WTC11 (cell line): ENCODE data around the gene RSPH9. TPM values are rescaled to one million over a fixed set of nuclear protein-coding genes. Genes with fewer than 3 reads are reported as not detected.

Experiments
- CREB1 ChIP-seq: sonication (generic); formaldehyde crosslinking; IDR thresholded peaks from 2 replicates; pipeline ENCODE4 v1.8.0; 2023; ENCODE audit warnings: mild to moderate bottlenecking, missing genetic modification reagents
- ETV6 ChIP-seq: sonication (generic); formaldehyde crosslinking; IDR thresholded peaks from 2 replicates; pipeline ENCODE4 v1.8.1; 2022; ENCODE audit warnings: mild to moderate bottlenecking, missing genetic modification reagents
- FOXJ3 ChIP-seq: sonication (generic); formaldehyde crosslinking; IDR thresholded peaks from 2 replicates; pipeline ENCODE4 v1.9.0; 2021; ENCODE audit warnings: missing genetic modification reagents, mild to moderate bottlenecking, borderline replicate concordance
- JUN ChIP-seq: sonication (generic); formaldehyde crosslinking; IDR thresholded peaks from 2 replicates; pipeline ENCODE4 v1.8.0; 2023; ENCODE audit warnings: mild to moderate bottlenecking, missing genetic modification reagents
- NR3C1 ChIP-seq: sonication (generic); formaldehyde crosslinking; conservative IDR thresholded peaks from 2 replicates; pipeline ENCODE4 v1.8.1; 2023; ENCODE audit warnings: low read depth, mild to moderate bottlenecking, missing genetic modification reagents
- SP1 ChIP-seq: sonication (generic); formaldehyde crosslinking; conservative IDR thresholded peaks from 2 replicates; pipeline ENCODE4 v1.8.1; 2022; ENCODE audit warnings: missing genetic modification reagents
- ZNF263 ChIP-seq: sonication (generic); formaldehyde crosslinking; IDR thresholded peaks from 2 replicates; pipeline ENCODE4 v1.8.1; 2022; ENCODE audit warnings: low read depth, mild to moderate bottlenecking, moderate library complexity, missing genetic modification reagents
- total RNA-seq: library from RNA; stranded (reverse); gene quantifications from 3 replicates; pipeline ENCODE4 v1.2.3, GENCODE V29; 2021
- TF ChIP-seq, protein P1 (sequence below): fragments of 250-450 bp; sonication (Bioruptor Pico); conservative IDR thresholded peaks from 2 replicates; pipeline ENCODE4 v1.9.0; 2021; ENCODE audit warnings: mild to moderate bottlenecking
- TF ChIP-seq, protein P2 (sequence below): sonication (generic); formaldehyde crosslinking; IDR thresholded peaks from 2 replicates; pipeline ENCODE4 v1.8.0; 2022; ENCODE audit warnings: mild to moderate bottlenecking, missing genetic modification reagents
- TF ChIP-seq, protein P3 (sequence below): sonication (generic); formaldehyde crosslinking; IDR thresholded peaks from 2 replicates; pipeline ENCODE4 v1.8.1; 2023; ENCODE audit warnings: mild to moderate bottlenecking, moderate library complexity, missing genetic modification reagents
- TF ChIP-seq, protein P4 (sequence below): sonication (generic); formaldehyde crosslinking; IDR thresholded peaks from 2 replicates; pipeline ENCODE4 v1.8.1; 2022; ENCODE audit warnings: mild to moderate bottlenecking, moderate library complexity, missing genetic modification reagents
- TF ChIP-seq, protein P5 (sequence below): sonication (generic); formaldehyde crosslinking; IDR thresholded peaks from 2 replicates; pipeline ENCODE4 v1.8.0; 2023; ENCODE audit warnings: mild to moderate bottlenecking, missing genetic modification reagents
- TF ChIP-seq, protein P6 (sequence below): sonication (generic); formaldehyde crosslinking; IDR thresholded peaks from 2 replicates; pipeline ENCODE4 v1.8.1; 2022; ENCODE audit warnings: low read depth, mild to moderate bottlenecking, moderate library complexity, missing genetic modification reagents, borderline replicate concordance
- TF ChIP-seq, protein P7 (sequence below): fragments of 250-450 bp; sonication (Bioruptor Pico); IDR thresholded peaks from 2 replicates; pipeline ENCODE4 v1.9.0; 2021; ENCODE audit warnings: mild to moderate bottlenecking, borderline replicate concordance
- TF ChIP-seq, protein P8 (sequence below): sonication (generic); formaldehyde crosslinking; IDR thresholded peaks from 2 replicates; pipeline ENCODE4 v1.8.1; 2023; ENCODE audit warnings: mild to moderate bottlenecking, missing genetic modification reagents

RSPH9 gene
- total RNA-seq, 1 experiment from 2014 or later = 0.35 TPM

DNA sequence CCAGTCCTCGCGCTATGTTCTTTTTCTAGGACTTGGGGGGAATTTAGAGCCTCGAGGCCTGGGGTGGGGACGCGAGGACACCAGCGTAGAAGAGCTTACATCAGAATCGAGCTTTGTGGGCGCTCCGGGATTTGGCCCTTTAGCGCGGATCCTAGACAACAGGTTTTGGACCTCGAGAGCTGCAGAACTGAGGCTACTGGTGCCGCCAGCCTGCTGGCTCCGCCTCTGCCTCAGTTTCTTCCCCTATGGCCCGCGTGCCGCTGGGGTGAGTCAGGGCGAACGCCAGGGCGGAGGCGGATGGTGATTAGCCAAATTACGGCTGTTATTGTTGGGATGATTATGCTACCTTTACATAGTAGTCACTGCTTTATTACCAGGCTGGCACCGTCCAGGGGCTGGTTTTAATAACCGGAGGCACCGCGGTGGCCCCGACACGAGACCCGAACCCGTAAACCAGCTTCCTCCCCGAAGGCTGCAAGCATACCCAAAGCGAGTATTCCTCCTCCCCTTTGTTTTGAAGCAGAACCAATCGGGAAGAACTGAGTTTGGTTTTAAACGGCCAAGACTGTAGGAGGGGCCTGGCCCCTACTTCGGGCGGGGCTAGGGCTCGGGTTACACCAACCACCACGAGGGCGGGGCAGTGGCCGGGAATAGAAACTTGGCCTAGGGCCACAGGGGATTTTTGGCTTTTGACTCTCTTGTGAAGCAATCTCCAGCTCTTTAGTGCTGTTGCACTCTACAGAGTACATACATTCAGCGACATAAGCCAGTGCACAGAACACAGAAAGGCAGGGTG lies 15.1 kb upstream of the RSPH9 start (continued):
- TF ChIP-seq, protein P1, sequence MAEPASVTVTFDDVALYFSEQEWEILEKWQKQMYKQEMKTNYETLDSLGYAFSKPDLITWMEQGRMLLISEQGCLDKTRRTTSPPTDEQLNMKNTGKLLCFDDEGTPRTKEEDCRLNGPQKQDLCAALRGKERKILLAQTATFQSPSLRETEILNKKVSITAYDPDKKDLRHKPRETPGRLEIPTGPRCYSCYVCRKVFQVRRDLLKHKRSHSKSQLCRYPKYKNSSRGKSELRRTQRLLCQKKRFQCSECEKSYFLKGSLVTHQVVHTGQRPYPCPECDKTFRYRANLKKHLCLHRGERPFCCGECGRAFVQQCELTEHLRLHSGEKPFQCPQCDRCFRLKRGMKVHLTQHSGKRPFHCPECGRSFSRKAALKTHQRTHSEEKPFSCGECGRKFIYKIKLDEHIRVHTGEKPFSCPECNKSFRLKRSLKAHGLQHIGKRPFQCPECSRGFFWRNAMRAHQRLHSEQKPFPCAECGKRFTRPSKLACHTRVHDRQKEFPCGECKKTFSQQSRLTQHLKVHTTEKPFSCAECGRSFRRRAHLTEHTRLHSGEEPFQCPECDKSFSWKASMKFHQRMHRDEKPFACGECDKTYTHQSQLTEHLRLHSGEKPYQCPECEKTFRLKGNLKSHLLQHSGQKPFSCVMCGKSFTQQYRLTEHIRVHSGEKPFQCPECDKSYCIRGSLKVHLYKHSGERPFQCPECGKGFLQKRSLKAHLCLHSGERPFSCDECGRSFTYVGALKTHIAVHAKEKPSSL (CRISPR knock-in tag) = no peak
- TF ChIP-seq, protein P2, sequence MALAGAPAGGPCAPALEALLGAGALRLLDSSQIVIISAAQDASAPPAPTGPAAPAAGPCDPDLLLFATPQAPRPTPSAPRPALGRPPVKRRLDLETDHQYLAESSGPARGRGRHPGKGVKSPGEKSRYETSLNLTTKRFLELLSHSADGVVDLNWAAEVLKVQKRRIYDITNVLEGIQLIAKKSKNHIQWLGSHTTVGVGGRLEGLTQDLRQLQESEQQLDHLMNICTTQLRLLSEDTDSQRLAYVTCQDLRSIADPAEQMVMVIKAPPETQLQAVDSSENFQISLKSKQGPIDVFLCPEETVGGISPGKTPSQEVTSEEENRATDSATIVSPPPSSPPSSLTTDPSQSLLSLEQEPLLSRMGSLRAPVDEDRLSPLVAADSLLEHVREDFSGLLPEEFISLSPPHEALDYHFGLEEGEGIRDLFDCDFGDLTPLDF (CRISPR knock-in tag) = 0 out of 2 replicates have a peak, but pooled peaks have one; percentile 44
- TF ChIP-seq, protein P3, sequence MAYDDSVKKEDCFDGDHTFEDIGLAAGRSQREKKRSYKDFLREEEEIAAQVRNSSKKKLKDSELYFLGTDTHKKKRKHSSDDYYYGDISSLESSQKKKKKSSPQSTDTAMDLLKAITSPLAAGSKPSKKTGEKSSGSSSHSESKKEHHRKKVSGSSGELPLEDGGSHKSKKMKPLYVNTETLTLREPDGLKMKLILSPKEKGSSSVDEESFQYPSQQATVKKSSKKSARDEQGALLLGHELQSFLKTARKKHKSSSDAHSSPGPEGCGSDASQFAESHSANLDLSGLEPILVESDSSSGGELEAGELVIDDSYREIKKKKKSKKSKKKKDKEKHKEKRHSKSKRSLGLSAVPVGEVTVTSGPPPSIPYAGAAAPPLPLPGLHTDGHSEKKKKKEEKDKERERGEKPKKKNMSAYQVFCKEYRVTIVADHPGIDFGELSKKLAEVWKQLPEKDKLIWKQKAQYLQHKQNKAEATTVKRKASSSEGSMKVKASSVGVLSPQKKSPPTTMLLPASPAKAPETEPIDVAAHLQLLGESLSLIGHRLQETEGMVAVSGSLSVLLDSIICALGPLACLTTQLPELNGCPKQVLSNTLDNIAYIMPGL (CRISPR knock-in tag) = 0 out of 2 replicates have a peak, but pooled peaks have one; percentile 34
- peak; percentile 87 for TF ChIP-seq SP1 (CRISPR knock-in tag)
- no peak for TF ChIP-seq FOXJ3 (CRISPR knock-in tag)
- TF ChIP-seq, protein P4, sequence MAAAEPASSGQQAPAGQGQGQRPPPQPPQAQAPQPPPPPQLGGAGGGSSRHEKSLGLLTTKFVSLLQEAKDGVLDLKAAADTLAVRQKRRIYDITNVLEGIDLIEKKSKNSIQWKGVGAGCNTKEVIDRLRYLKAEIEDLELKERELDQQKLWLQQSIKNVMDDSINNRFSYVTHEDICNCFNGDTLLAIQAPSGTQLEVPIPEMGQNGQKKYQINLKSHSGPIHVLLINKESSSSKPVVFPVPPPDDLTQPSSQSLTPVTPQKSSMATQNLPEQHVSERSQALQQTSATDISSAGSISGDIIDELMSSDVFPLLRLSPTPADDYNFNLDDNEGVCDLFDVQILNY = peak; percentile 41; the same call in 1 of the 2 replicates
- TF ChIP-seq ETV6 (CRISPR knock-in tag) = peak; percentile 52; the same call in 1 of the 2 replicates
- no peak for TF ChIP-seq NR3C1
- TF ChIP-seq JUN = no peak
- peak; percentile 38; the same call in 1 of the 2 replicates for TF ChIP-seq CREB1 (CRISPR knock-in tag)
- TF ChIP-seq, protein P5, sequence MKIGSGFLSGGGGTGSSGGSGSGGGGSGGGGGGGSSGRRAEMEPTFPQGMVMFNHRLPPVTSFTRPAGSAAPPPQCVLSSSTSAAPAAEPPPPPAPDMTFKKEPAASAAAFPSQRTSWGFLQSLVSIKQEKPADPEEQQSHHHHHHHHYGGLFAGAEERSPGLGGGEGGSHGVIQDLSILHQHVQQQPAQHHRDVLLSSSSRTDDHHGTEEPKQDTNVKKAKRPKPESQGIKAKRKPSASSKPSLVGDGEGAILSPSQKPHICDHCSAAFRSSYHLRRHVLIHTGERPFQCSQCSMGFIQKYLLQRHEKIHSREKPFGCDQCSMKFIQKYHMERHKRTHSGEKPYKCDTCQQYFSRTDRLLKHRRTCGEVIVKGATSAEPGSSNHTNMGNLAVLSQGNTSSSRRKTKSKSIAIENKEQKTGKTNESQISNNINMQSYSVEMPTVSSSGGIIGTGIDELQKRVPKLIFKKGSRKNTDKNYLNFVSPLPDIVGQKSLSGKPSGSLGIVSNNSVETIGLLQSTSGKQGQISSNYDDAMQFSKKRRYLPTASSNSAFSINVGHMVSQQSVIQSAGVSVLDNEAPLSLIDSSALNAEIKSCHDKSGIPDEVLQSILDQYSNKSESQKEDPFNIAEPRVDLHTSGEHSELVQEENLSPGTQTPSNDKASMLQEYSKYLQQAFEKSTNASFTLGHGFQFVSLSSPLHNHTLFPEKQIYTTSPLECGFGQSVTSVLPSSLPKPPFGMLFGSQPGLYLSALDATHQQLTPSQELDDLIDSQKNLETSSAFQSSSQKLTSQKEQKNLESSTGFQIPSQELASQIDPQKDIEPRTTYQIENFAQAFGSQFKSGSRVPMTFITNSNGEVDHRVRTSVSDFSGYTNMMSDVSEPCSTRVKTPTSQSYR (CRISPR knock-in tag) = 0 out of 2 replicates have a peak, but pooled peaks have one; percentile 9
- TF ChIP-seq, protein P6, sequence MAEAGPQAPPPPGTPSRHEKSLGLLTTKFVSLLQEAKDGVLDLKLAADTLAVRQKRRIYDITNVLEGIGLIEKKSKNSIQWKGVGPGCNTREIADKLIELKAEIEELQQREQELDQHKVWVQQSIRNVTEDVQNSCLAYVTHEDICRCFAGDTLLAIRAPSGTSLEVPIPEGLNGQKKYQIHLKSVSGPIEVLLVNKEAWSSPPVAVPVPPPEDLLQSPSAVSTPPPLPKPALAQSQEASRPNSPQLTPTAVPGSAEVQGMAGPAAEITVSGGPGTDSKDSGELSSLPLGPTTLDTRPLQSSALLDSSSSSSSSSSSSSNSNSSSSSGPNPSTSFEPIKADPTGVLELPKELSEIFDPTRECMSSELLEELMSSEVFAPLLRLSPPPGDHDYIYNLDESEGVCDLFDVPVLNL = no peak
- TF ChIP-seq, protein P7, sequence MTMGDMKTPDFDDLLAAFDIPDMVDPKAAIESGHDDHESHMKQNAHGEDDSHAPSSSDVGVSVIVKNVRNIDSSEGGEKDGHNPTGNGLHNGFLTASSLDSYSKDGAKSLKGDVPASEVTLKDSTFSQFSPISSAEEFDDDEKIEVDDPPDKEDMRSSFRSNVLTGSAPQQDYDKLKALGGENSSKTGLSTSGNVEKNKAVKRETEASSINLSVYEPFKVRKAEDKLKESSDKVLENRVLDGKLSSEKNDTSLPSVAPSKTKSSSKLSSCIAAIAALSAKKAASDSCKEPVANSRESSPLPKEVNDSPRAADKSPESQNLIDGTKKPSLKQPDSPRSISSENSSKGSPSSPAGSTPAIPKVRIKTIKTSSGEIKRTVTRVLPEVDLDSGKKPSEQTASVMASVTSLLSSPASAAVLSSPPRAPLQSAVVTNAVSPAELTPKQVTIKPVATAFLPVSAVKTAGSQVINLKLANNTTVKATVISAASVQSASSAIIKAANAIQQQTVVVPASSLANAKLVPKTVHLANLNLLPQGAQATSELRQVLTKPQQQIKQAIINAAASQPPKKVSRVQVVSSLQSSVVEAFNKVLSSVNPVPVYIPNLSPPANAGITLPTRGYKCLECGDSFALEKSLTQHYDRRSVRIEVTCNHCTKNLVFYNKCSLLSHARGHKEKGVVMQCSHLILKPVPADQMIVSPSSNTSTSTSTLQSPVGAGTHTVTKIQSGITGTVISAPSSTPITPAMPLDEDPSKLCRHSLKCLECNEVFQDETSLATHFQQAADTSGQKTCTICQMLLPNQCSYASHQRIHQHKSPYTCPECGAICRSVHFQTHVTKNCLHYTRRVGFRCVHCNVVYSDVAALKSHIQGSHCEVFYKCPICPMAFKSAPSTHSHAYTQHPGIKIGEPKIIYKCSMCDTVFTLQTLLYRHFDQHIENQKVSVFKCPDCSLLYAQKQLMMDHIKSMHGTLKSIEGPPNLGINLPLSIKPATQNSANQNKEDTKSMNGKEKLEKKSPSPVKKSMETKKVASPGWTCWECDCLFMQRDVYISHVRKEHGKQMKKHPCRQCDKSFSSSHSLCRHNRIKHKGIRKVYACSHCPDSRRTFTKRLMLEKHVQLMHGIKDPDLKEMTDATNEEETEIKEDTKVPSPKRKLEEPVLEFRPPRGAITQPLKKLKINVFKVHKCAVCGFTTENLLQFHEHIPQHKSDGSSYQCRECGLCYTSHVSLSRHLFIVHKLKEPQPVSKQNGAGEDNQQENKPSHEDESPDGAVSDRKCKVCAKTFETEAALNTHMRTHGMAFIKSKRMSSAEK (CRISPR knock-in tag) = peak; percentile 88; the same call in 1 of the 2 replicates
- no peak for TF ChIP-seq ZNF263
- TF ChIP-seq, protein P8, sequence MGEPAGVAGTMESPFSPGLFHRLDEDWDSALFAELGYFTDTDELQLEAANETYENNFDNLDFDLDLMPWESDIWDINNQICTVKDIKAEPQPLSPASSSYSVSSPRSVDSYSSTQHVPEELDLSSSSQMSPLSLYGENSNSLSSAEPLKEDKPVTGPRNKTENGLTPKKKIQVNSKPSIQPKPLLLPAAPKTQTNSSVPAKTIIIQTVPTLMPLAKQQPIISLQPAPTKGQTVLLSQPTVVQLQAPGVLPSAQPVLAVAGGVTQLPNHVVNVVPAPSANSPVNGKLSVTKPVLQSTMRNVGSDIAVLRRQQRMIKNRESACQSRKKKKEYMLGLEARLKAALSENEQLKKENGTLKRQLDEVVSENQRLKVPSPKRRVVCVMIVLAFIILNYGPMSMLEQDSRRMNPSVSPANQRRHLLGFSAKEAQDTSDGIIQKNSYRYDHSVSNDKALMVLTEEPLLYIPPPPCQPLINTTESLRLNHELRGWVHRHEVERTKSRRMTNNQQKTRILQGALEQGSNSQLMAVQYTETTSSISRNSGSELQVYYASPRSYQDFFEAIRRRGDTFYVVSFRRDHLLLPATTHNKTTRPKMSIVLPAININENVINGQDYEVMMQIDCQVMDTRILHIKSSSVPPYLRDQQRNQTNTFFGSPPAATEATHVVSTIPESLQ (CRISPR knock-in tag) = no peak
